H1 (cell line): ENCODE measurements around the gene VPS50. TPM values are rescaled to one million over a fixed set of nuclear protein-coding genes. Genes with fewer than 3 reads are reported as not detected.

Experiments
- CTCF ChIA-PET: fragments of 300-600 bp; sonication (Branson Sonifier 250); formaldehyde crosslinking; loops from one replicate; lab custom pipeline; 2021; ENCODE audit not compliant: partially characterized antibody; lab: Charles Lee
- POLR2A ChIA-PET: fragments of 300-600 bp; sonication (Branson Sonifier 250); formaldehyde crosslinking; loops from one replicate; lab custom pipeline; 2021; ENCODE audit warnings: inconsistent platforms; ENCODE audit not compliant: partially characterized antibody; lab: Charles Lee
- DNase-seq, 2 experiments: peaks; one replicate each; pipeline versions ENCODE4 v3.0.0 to v3.0.0-alpha.2; 2010 to 2022; ENCODE audit warnings: low spot score in 2 of 2, low read depth in 1 of 2, mixed read lengths in 1 of 2
- FAIRE-seq: peaks from 2 replicates; lab custom pipeline; 2011; peaks lifted over from hg19 to GRCh38; lab: Jason Lieb, UNC
- H2AFZ ChIP-seq: 2 replicates; pipeline ENCODE4 v1.8.1; 2012; ENCODE audit warnings: low read length, inconsistent platforms
- H2AK5ac ChIP-seq: 2 replicates; pipeline ENCODE4 v1.6.1; 2013; ENCODE audit warnings: low read depth, low read length
- H2BK120ac ChIP-seq: replicated peaks from 2 replicates; pipeline ENCODE3; 2013; ENCODE audit warnings: low read depth, low read length, inconsistent platforms
- H2BK12ac ChIP-seq: 2 replicates; pipeline ENCODE4 v1.6.1; 2013; ENCODE audit warnings: low read depth, low read length
- H2BK15ac ChIP-seq: 2 replicates; pipeline ENCODE4 v1.6.1; 2013; ENCODE audit warnings: low read length
- H2BK20ac ChIP-seq: 2 replicates; pipeline ENCODE4 v1.6.1; 2013; ENCODE audit warnings: low read length
- H2BK5ac ChIP-seq: 2 replicates; pipeline ENCODE4 v1.6.1; 2013; ENCODE audit warnings: low read depth, low read length
- H3K14ac ChIP-seq: 2 replicates; pipeline ENCODE4 v1.6.1; 2013; ENCODE audit warnings: inconsistent platforms; ENCODE audit not compliant: insufficient read length
- H3K18ac ChIP-seq: 2 replicates; pipeline ENCODE4 v1.6.1; 2013; ENCODE audit warnings: low read length; ENCODE audit errors: extremely low read depth
- H3K23ac ChIP-seq: 2 replicates; pipeline ENCODE4 v1.6.1; 2013; ENCODE audit warnings: inconsistent platforms; ENCODE audit not compliant: insufficient read length
- H3K23me2 ChIP-seq: 2 replicates; pipeline ENCODE4 v1.6.1; 2013; ENCODE audit warnings: low read depth, low read length
- H3K27ac ChIP-seq: 2 replicates; pipeline ENCODE4 v1.6.1; 2011; ENCODE audit warnings: low read depth, low read length, inconsistent platforms
- H3K27me3 ChIP-seq, 4 experiments: replicated peaks in 1 of 4; 1 replicate in 1 of 4; 2 replicates in 3 of 4; pipeline versions ENCODE4 v1.6.1 to v1.8.1; 2011 to 2013; ENCODE audit warnings: low read length in 3 of 4, mild to moderate bottlenecking in 3 of 4, inconsistent platforms in 2 of 4, mixed read lengths in 2 of 4, moderate library complexity in 1 of 4; ENCODE audit not compliant: control insufficient read depth in 3 of 4, insufficient read depth in 3 of 4; ENCODE audit errors: extremely low read depth in 1 of 4
- H3K36me3 ChIP-seq, 4 experiments: 2 replicates each; pipeline versions ENCODE4 v1.6.1 to v1.8.1; 2011 to 2013; ENCODE audit warnings: mild to moderate bottlenecking in 4 of 4, low read length in 3 of 4, moderate library complexity in 2 of 4, control low read depth in 1 of 4, inconsistent platforms in 1 of 4; ENCODE audit not compliant: insufficient read depth in 4 of 4, control insufficient read depth in 2 of 4
- H3K4ac ChIP-seq: replicated peaks from 2 replicates; pipeline ENCODE3; 2013; ENCODE audit warnings: low read length, low read depth, mixed read lengths, inconsistent platforms; ENCODE audit not compliant: insufficient read length
- H3K4me1 ChIP-seq, 4 experiments: replicated peaks in 1 of 4; 1 replicate in 1 of 4; 2 replicates in 3 of 4; pipeline versions ENCODE4 v1.6.1 to v1.8.1; 2011 to 2013; ENCODE audit warnings: low read length in 3 of 4, inconsistent platforms in 2 of 4, mixed read lengths in 1 of 4; ENCODE audit not compliant: insufficient read depth in 4 of 4, control insufficient read depth in 3 of 4
- H3K4me2 ChIP-seq, 2 experiments: 2 replicates each; pipeline versions ENCODE4 v1.6.1 to v1.8.1; 2011 to 2013; ENCODE audit warnings: low read depth in 2 of 2, low read length in 2 of 2, control low read depth in 1 of 2, inconsistent platforms in 1 of 2, mild to moderate bottlenecking in 1 of 2; ENCODE audit not compliant: insufficient read depth in 1 of 2
- H3K4me3 ChIP-seq, 4 experiments: fragments of 200-600, 300-600 bp in 1 of 4; sonication (generic), shearing (Covaris generic), sonication (Bioruptor Twin) in 1 of 4; 2 replicates each; pipeline versions ENCODE4 v1.5.1 to v1.8.1; 2011 to 2016; ENCODE audit warnings: low read length in 4 of 4, low read depth in 3 of 4, control low read depth in 2 of 4, inconsistent platforms in 2 of 4, mild to moderate bottlenecking in 2 of 4, mixed read lengths in 1 of 4, moderate library complexity in 1 of 4; ENCODE audit not compliant: insufficient read depth in 2 of 4; ENCODE audit errors: extremely low read depth in 1 of 4
- H3K56ac ChIP-seq: replicated peaks from 2 replicates; pipeline ENCODE3; 2013; ENCODE audit warnings: low read depth, mild to moderate bottlenecking, mixed read lengths, low read length, inconsistent platforms; ENCODE audit not compliant: insufficient read length
- H3K79me1 ChIP-seq: 2 replicates; pipeline ENCODE4 v1.6.1; 2013; ENCODE audit warnings: low read depth, low read length, control low read depth
- H3K79me2 ChIP-seq, 2 experiments: 2 replicates each; pipeline versions ENCODE4 v1.6.1 to v1.8.1; 2012 to 2013; ENCODE audit warnings: low read length in 2 of 2, mild to moderate bottlenecking in 2 of 2, inconsistent platforms in 1 of 2; ENCODE audit not compliant: insufficient read depth in 2 of 2, control insufficient read depth in 1 of 2
- H3K9ac ChIP-seq, 4 experiments: replicated peaks in 1 of 4; 1 replicate in 1 of 4; 2 replicates in 3 of 4; pipeline versions ENCODE4 v1.6.1 to v1.8.1; 2011 to 2013; ENCODE audit warnings: low read depth in 3 of 4, low read length in 3 of 4, control low read depth in 2 of 4, mild to moderate bottlenecking in 2 of 4, moderate library complexity in 2 of 4, inconsistent platforms in 1 of 4; ENCODE audit errors: extremely low read depth in 1 of 4
- H3K9me3 ChIP-seq, 2 experiments: 2 replicates each; pipeline versions ENCODE4 v1.6.1 to v1.8.1; 2012 to 2013; ENCODE audit warnings: mild to moderate bottlenecking in 2 of 2, moderate library complexity in 2 of 2, control low read depth in 1 of 2, inconsistent platforms in 1 of 2, low read depth in 1 of 2, low read length in 1 of 2, mixed read lengths in 1 of 2; ENCODE audit not compliant: insufficient read depth in 2 of 2
- H4K20me1 ChIP-seq, 2 experiments: replicated peaks in 1 of 2; 2 replicates each; pipeline versions ENCODE3 to v1.8.1; 2011 to 2013; ENCODE audit warnings: inconsistent platforms in 2 of 2, low read length in 2 of 2, mild to moderate bottlenecking in 1 of 2; ENCODE audit not compliant: insufficient read depth in 2 of 2, control insufficient read depth in 1 of 2
- H4K5ac ChIP-seq: 2 replicates; pipeline ENCODE4 v1.6.1; 2013; ENCODE audit warnings: low read length, low read depth, mixed read lengths, inconsistent platforms; ENCODE audit not compliant: insufficient read length
- H4K8ac ChIP-seq: 2 replicates; pipeline ENCODE4 v1.8.0; 2013; ENCODE audit warnings: mild to moderate bottlenecking, moderate library complexity, low read length, inconsistent platforms; ENCODE audit not compliant: insufficient read depth; ENCODE audit errors: extremely low read depth
- H4K91ac ChIP-seq: replicated peaks from 2 replicates; pipeline ENCODE3; 2013; ENCODE audit warnings: low read length, mixed read lengths, inconsistent platforms; ENCODE audit not compliant: insufficient read length
- BRCA1 ChIP-seq: IDR thresholded peaks from 2 replicates; pipeline ENCODE4 v1.6.1; 2012; ENCODE audit warnings: low read depth, low read length, improper control_type of control experiment
- CREB1 ChIP-seq: IDR thresholded peaks from 2 replicates; pipeline ENCODE4 v1.6.1; 2012; ENCODE audit warnings: inconsistent platforms
- HDAC2 ChIP-seq, 2 experiments: fragments of 300-600 bp in 1 of 2; sonication (generic) in 1 of 2; IDR thresholded peaks; 2 replicates each; pipeline ENCODE4 v1.6.1; 2011 to 2012; ENCODE audit warnings: low read depth in 2 of 2, low read length in 2 of 2, mild to moderate bottlenecking in 2 of 2, moderate library complexity in 2 of 2, borderline replicate concordance in 1 of 2, inconsistent platforms in 1 of 2
- KDM5A ChIP-seq: fragments of 200-600 bp; IDR thresholded peaks from 2 replicates; pipeline ENCODE4 v1.7.1; 2012; ENCODE audit warnings: mild to moderate bottlenecking, low read length, inconsistent platforms, mixed read lengths
- POLR2A ChIP-seq, 2 experiments: IDR thresholded peaks; 1 replicate in 1 of 2; 2 replicates in 1 of 2; pipeline ENCODE4 v1.6.1; 2011; ENCODE audit warnings: low read depth in 2 of 2, low read length in 2 of 2, mild to moderate bottlenecking in 2 of 2; ENCODE audit errors: control extremely low read depth in 1 of 2
- POU5F1 ChIP-seq: IDR thresholded peaks from 2 replicates; pipeline ENCODE4 v1.6.1; 2011; ENCODE audit warnings: low read depth, mild to moderate bottlenecking, low read length, moderate library complexity
- SAP30 ChIP-seq: fragments of 300-600 bp; sonication (generic); IDR thresholded peaks from 2 replicates; pipeline ENCODE4 v1.7.1; 2012; ENCODE audit warnings: low read length, moderate library complexity, mild to moderate bottlenecking, inconsistent platforms; ENCODE audit not compliant: insufficient read depth, insufficient replicate concordance
- SP1 ChIP-seq: IDR thresholded peaks from 2 replicates; pipeline ENCODE4 v1.6.1; 2011; ENCODE audit warnings: low read depth, low read length
- SP2 ChIP-seq: IDR thresholded peaks from 2 replicates; pipeline ENCODE4 v1.6.1; 2012; ENCODE audit warnings: mild to moderate bottlenecking, low read length, inconsistent platforms
- SUZ12 ChIP-seq: fragments of 200-600 bp; sonication (generic); IDR thresholded peaks from 2 replicates; pipeline ENCODE4 v1.6.1; 2012; ENCODE audit warnings: mild to moderate bottlenecking, inconsistent platforms, low read length, moderate library complexity, mixed read lengths
- TAF1 ChIP-seq: IDR thresholded peaks from 2 replicates; pipeline ENCODE4 v1.6.1; 2011; ENCODE audit warnings: mild to moderate bottlenecking, low read depth, low read length
- TBP ChIP-seq: IDR thresholded peaks from 2 replicates; pipeline ENCODE4 v1.6.1; 2011; ENCODE audit warnings: low read depth, low read length, improper control_type of control experiment
- TEAD4 ChIP-seq: IDR thresholded peaks from 2 replicates; pipeline ENCODE4 v1.6.1; 2012; ENCODE audit warnings: low read depth, low read length, inconsistent platforms, mixed read lengths
- ZNF274 ChIP-seq: IDR thresholded peaks from 2 replicates; pipeline ENCODE4 v1.7.0; 2012; ENCODE audit warnings: low read length, borderline replicate concordance; ENCODE audit errors: extremely low read depth
- polyA plus RNA-seq, 7 experiments: library from polyadenylated mRNA; depleted of rRNA in 3 of 7; stranded (reverse) in 5 of 7; unstranded in 2 of 7; fragments of >200 nt in 5 of 7; fragments of 200-250 nt in 2 of 7; gene quantifications; 1 replicate in 5 of 7; 2 replicates in 1 of 7; 4 replicates in 1 of 7; pipeline versions ENCODE4 v1.2.1 to v1.2.3, GENCODE V29; 2011 to 2013; ENCODE audit warnings: missing spikeins in 2 of 7, mixed read lengths in 2 of 7
- total RNA-seq: library from RNA; stranded (reverse); fragmentation: NEBNext Ultra II Directional; extraction: Animal tissue kit (Norgen Biotek cat#: 25700); gene quantifications from 2 replicates; pipeline ENCODE4 v1.2.1, GENCODE V29; 2021

Gene VPS50
- total and polyA plus RNA-seq, 2 of the 8 experiments (the other 6 are each of a cell fraction or from before 2014, with no cell fraction given) = 3.7 to 9.3 TPM

DNA sequence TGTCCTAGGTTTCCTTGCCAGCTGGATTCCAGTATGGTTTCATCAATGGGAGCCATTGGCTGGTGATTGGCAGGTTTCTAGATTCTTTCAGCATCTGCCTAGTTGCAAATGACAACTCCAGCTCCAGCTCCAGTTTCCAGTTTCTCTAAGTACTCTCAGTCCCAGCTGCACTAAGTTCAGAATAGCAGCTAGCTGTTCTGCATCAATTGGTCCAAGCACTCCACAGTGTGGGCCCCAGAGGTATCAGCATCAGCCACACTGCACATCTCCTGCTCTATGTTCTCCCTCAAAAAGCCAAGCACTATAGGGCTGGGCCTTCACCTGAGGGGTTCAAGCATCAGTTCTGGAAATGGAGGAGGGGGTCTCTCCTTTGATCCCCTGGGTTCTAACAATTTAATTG, 143.4 kb downstream of the VPS50 start:
- Histone ChIP-seq H3K56ac (no peak overlapping the region), H3K4me1 (no peaks in the 10 kb centered on the region), H2BK15ac (no peak overlapping the region), H3K14ac (no peak overlapping the region), H4K8ac (no peak overlapping the region), H3K23me2 (no peaks in the 10 kb centered on the region), H3K27ac (no peak overlapping the region), H2BK5ac (no peak overlapping the region), H2BK12ac (no peak overlapping the region), H3K4me3 (no peak overlapping the region), H2AFZ (no peak overlapping the region), H3K9ac (no peak overlapping the region), H3K18ac (no peak overlapping the region), H3K27me3 (no peaks in the 10 kb centered on the region), H2AK5ac (no peak overlapping the region), H3K79me1 (no peaks in the 10 kb centered on the region), H3K79me2 (no peaks in the 10 kb centered on the region), H4K91ac (no peak overlapping the region), H4K20me1 (no peaks in the 10 kb centered on the region), H3K4me2 (no peak overlapping the region), H3K23ac (no peak overlapping the region), H3K4ac (no peak overlapping the region), H2BK20ac (no peak overlapping the region), H3K36me3 (no peaks in the 10 kb centered on the region), H2BK120ac (no peak overlapping the region), H4K5ac (no peak overlapping the region), H3K9me3 (no peaks in the 10 kb centered on the region)
- POLR2A ChIA-PET = no interaction called here
- no peak for TF ChIP-seq ZNF274
- no peak for TF ChIP-seq SP1
- TF ChIP-seq KDM5A = no peak
- no peak for TF ChIP-seq TEAD4
- TF ChIP-seq SP2 = no peak
- no peak for TF ChIP-seq TBP
- TF ChIP-seq POLR2A (IDR thresholded peaks at IDR 0.05; ENCODE audit: control extremely low read depth in 1 of 2, low read depth in 2 of 2, low read length in 2 of 2) = no peak
- TF ChIP-seq CREB1 = no peak
- TF ChIP-seq HDAC2 (IDR thresholded peaks at IDR 0.05; ENCODE audit: borderline replicate concordance in 1 of 2, low read depth in 2 of 2, low read length in 2 of 2) = no peak
- TF ChIP-seq POU5F1 = no peak
- TF ChIP-seq SUZ12 = no peak
- no peak for TF ChIP-seq TAF1
- TF ChIP-seq SAP30 = no peak
- TF ChIP-seq BRCA1 = no peak
- CTCF ChIA-PET = interaction anchor here (1.6 to 2.4 kb wide), 9 partner anchors 9 to 175 kb away, joined by 3 to 20 read pairs (median 7); no protein-coding TSS in a partner anchor
- FAIRE-seq (no peak), DNase-seq (no peak)
